NT2/D1 (cell line): ENCODE measurements around the gene LPIN3.

Experiments used
- YY1 ChIP-seq: IDR thresholded peaks from 2 replicates; pipeline ENCODE4 v1.6.1; 2011; ENCODE audit not compliant: insufficient read length, insufficient read depth
- ZNF274 ChIP-seq: IDR thresholded peaks from 2 replicates; pipeline ENCODE4 v1.6.1; 2011; ENCODE audit warnings: mild to moderate bottlenecking, low read depth, low read length

DNA sequence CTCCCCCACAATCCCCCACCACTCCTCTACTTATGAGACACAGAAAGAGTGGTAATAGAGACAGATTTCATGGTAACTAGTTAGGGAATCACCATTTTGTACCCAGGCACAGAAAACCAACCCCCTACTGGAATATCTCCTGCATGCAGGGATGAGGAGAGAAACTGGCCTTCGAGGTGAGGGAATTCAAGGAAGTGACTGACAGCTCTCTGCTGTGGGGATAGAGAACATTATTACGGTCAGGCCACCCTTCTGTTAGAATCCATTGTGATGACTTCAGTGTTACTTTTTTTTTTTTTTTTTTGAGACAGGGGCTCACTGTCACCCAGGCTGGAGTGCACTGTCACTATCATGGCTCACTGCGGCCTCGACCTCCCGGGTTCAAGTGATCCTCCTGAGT, 13.4 kb upstream of the LPIN3 start:
- TF ChIP-seq YY1 (no peak), ZNF274 (no peak)
